HG02678 (cell line): Measurements from ENCODE around the gene ALOXE3.
A peak's percentile ranks its signal among the peaks of the same experiment; 100 is the strongest.

ENCODE experiments used
- ATAC-seq: cut with Tn5 transposase; IDR thresholded peaks from one replicate; pipeline ENCODE4 v1.9.1; 2021; ENCODE audit warnings: mild to moderate bottlenecking, moderate library complexity; ENCODE audit not compliant: unreplicated experiment

ALOXE3 gene

GRCh38 chr17:8142887-8143580 is 24.7 kb upstream of the ALOXE3 start:
- ATAC-seq, result no peak

GRCh38 chr17:8142158-8142886 is 24.0 kb upstream of the ALOXE3 start:
- no peak for ATAC-seq

GRCh38 chr17:8141741-8142140 is 23.4 kb upstream of the ALOXE3 start:
- no peak for ATAC-seq

- ATAC-seq, result no peak
These were observed 22.7 kb upstream of the ALOXE3 start for GRCh38 chr17:8141045-8141444.

GRCh38 chr17:8140065-8141029 is 22.0 kb upstream of the ALOXE3 start:
- no peak for ATAC-seq

- ATAC-seq, result peak; percentile 88
These were observed 20.5 kb upstream of the ALOXE3 start for GRCh38 chr17:8138672-8139371.

- ATAC-seq, result peak; percentile 5
These were observed 20.0 kb upstream of the ALOXE3 start for GRCh38 chr17:8138374-8138671.

- ATAC-seq, result peak; percentile 2
These were observed 19.5 kb upstream of the ALOXE3 start for GRCh38 chr17:8137645-8138373.

- no peak for ATAC-seq
These were observed 15.6 kb upstream of the ALOXE3 start for GRCh38 chr17:8133941-8134340.

GRCh38 chr17:8133399-8133798 is 15.1 kb upstream of the ALOXE3 start:
- no peak for ATAC-seq

- ATAC-seq, result no peak
These were observed 13.6 kb upstream of the ALOXE3 start for GRCh38 chr17:8131844-8132441.

- no peak for ATAC-seq
These were observed 9.9 kb upstream of the ALOXE3 start for GRCh38 chr17:8128125-8128784.

- ATAC-seq, result no peak
These were observed 8.3 kb upstream of the ALOXE3 start for GRCh38 chr17:8126491-8127066.

- ATAC-seq, result no peak
These were observed 7.7 kb upstream of the ALOXE3 start for GRCh38 chr17:8125947-8126490.

GRCh38 chr17:8125154-8125946 is 7.0 kb upstream of the ALOXE3 start:
- no peak for ATAC-seq

- no peak for ATAC-seq
These were observed 6.2 kb upstream of the ALOXE3 start for GRCh38 chr17:8124350-8125153.

GRCh38 chr17:8123695-8124349 is 5.5 kb upstream of the ALOXE3 start, which contains the start of gene HES7:
Gene HES7 (minus strand): TSS chr17:8124106. CDS start chr17:8124084, 22 bp downstream.
- no peak for ATAC-seq
